ENCODE results near the gene CWF19L1.
A peak's percentile ranks its signal among the peaks of the same experiment; 100 is the strongest.

Gene CWF19L1

GRCh38 chr10:100253041-100253440, 14.4 kb downstream of the CWF19L1 start:
- no peak for DNase-seq (ENCODE audit: low spot score)

- no peak for DNase-seq (ENCODE audit: low spot score)
Measured at GRCh38 chr10:100248820-100249219, 18.6 kb downstream of the CWF19L1 start.

GRCh38 chr10:100245484-100246220, 21.8 kb downstream of the CWF19L1 start:
- DNase-seq (ENCODE audit: low spot score): no peak

GRCh38 chr10:100239851-100240250, 27.6 kb downstream of the CWF19L1 start:
- no peak for DNase-seq (ENCODE audit: low spot score)

- no peak for DNase-seq (ENCODE audit: low spot score)
Measured at GRCh38 chr10:100238429-100238828, 29.0 kb downstream of the CWF19L1 start.

- DNase-seq (ENCODE audit: low spot score): no peak
Measured at GRCh38 chr10:100232101-100232500, 35.3 kb downstream of the CWF19L1 start.

GRCh38 chr10:100229819-100230422, 37.5 kb downstream of the CWF19L1 start:
- DNase-seq (ENCODE audit: low spot score): no peak

- DNase-seq (ENCODE audit: low spot score): no peak
Measured at GRCh38 chr10:100223879-100224278, 43.6 kb downstream of the CWF19L1 start.

- DNase-seq (ENCODE audit: low spot score): no peak
Measured at GRCh38 chr10:100222529-100222928, 44.9 kb downstream of the CWF19L1 start.

- no peak for DNase-seq (ENCODE audit: low spot score)
Measured at GRCh38 chr10:100216006-100216405, 51.4 kb downstream of the CWF19L1 start.

- DNase-seq (ENCODE audit: low spot score): no peak
Measured at GRCh38 chr10:100209303-100209702, 58.1 kb downstream of the CWF19L1 start.

- no peak for DNase-seq (ENCODE audit: low spot score)
Measured at GRCh38 chr10:100208276-100208675, 59.2 kb downstream of the CWF19L1 start.

- no peak for DNase-seq (ENCODE audit: low spot score)
Measured at GRCh38 chr10:100204370-100204769, 63.1 kb downstream of the CWF19L1 start.

GRCh38 chr10:100201549-100201948, 65.9 kb downstream of the CWF19L1 start:
- no peak for DNase-seq (ENCODE audit: low spot score)

- DNase-seq (ENCODE audit: low spot score): no peak
Measured at GRCh38 chr10:100194711-100195110, 72.7 kb downstream of the CWF19L1 start.

GRCh38 chr10:100192350-100192749, 75.1 kb downstream of the CWF19L1 start:
- no peak for DNase-seq (ENCODE audit: low spot score)

GRCh38 chr10:100186253-100187212, 80.9 kb downstream of the CWF19L1 start:
- peak; percentile 53 for DNase-seq (ENCODE audit: low spot score)

- peak; percentile 91 for DNase-seq (ENCODE audit: low spot score)
Measured at GRCh38 chr10:100185364-100186252, 81.8 kb downstream of the CWF19L1 start, which contains the start of gene ERLIN1. ERLIN1 (minus strand) TSS chr10:100186029; CDS start chr10:100185626, 403 bp downstream.

GRCh38 chr10:100184840-100185239, 82.6 kb downstream of the CWF19L1 start:
- no peak for DNase-seq (ENCODE audit: low spot score)

- peak; percentile 10 for DNase-seq (ENCODE audit: low spot score)
Measured at GRCh38 chr10:100184426-100184825, 83.0 kb downstream of the CWF19L1 start.

- DNase-seq (ENCODE audit: low spot score): no peak
Measured at GRCh38 chr10:100183481-100183880, 84.0 kb downstream of the CWF19L1 start.

All from kidney capillary endothelial cell (primary cell).